Measurements from ENCODE around the gene KCNQ5. TPM values are rescaled to one million over a fixed set of nuclear protein-coding genes. Genes with fewer than 3 reads are reported as not detected.

KCNQ5 gene
- total RNA-seq, 1 experiment from 2014 or later = 0.84 TPM

DNA sequence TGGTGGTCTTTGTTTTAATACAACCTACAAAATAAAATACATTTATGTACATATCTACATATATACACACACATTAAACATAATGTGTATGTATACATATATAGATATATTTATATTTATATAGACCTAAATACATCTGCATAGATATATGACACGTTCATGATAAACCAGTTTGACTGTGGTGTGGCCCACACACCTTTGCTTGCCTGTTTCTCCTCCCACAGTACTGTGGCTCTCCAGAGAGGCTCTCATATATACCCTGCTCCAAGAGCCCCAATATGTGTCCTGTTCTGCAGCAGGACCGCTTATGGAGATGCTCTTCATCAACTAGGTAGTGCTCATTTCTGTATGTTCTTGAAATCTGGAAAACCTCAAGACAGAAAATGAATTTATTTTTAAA is 207.0 kb downstream of the KCNQ5 start:
- DNase-seq (ENCODE audit: extremely low read depth, low read depth) = no peak

- no peak for DNase-seq (ENCODE audit: extremely low read depth, low read depth)
Measured at GRCh38 chr6:72832271-72832670, 210.4 kb downstream of the KCNQ5 start.

DNA sequence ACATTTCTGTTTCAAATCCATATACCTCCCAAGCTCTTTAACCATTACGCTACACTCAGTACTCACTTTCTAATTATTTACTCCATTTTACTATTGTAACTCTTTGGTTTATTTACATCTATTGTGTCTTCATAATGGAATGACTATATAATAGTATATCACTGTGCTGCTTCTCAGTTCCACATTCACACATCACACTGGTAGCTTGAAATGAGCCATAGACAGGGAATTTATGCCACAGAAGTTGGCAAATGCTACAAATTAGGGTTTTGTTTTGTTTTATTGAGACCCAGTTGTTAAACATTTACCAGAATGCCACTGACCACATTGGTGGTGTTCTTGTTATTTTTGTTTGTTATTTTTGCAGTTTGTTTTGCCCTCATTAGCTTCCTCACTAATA is 213.9 kb downstream of the KCNQ5 start:
- no peak for DNase-seq (ENCODE audit: extremely low read depth, low read depth)

DNA sequence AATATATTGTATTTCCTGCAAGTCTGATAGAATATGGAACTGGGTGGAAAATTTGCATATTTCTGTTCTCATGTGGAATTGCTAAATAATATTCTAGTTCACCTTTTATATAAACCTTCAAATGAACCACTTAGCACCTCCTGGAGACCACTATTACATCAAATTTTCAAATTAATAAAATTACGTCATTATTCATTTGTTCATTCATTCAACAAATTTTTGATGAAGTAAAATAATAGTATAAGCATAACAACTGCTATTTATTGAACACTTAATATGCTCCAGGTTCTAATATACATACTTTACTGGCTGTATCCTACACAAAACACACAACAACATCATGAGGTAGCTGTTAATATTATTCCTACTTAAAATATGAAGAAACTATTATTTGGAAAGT is 215.1 kb downstream of the KCNQ5 start:
- no peak for DNase-seq (ENCODE audit: extremely low read depth, low read depth)

- no peak for DNase-seq (ENCODE audit: extremely low read depth, low read depth)
Measured at GRCh38 chr6:72841195-72841594, 219.3 kb downstream of the KCNQ5 start.

GRCh38 chr6:72842140-72842539 is 220.3 kb downstream of the KCNQ5 start:
- DNase-seq (ENCODE audit: extremely low read depth, low read depth) = no peak

DNA sequence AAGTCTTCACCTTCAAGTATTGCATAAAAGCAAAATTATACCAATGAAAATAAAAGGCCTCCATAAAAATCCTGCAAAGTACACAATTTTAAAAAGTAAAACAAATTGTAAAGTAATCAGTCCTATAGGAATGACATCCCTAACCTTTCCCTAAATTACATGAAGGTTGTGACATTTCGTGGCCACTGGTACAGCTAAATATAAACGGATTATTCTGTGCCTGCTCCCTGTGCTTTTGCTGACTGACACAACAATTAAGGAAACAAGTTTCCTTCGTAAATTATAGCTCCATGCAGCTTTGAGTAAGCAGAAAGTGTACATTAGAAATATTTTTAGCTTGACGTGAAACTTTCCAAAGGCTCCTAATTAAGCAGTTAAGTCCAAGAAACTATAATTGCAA is 222.8 kb downstream of the KCNQ5 start:
- no peak for DNase-seq (ENCODE audit: extremely low read depth, low read depth)

DNA sequence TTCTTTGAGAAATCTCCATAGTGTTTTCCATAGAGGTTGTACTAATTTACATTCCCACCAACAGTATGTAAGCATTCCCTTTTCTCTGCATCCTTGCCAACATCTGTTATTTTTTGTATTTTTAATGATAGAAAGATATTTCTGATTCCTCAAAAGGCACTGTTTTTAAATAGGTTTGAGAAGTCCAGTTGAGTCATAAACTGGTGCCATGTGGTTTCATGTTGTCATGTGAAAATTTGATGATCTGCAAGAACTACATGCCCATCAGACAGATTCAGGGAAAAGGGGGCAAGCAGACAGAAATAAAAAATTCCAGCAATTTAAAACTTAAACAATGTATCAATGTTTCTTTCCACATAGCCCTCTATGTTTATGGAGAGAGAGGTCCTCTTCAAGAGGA is 227.5 kb downstream of the KCNQ5 start:
- no peak for DNase-seq (ENCODE audit: extremely low read depth, low read depth)

- DNase-seq (ENCODE audit: extremely low read depth, low read depth) = no peak
Measured at GRCh38 chr6:72850040-72850439, 228.2 kb downstream of the KCNQ5 start.

DNA sequence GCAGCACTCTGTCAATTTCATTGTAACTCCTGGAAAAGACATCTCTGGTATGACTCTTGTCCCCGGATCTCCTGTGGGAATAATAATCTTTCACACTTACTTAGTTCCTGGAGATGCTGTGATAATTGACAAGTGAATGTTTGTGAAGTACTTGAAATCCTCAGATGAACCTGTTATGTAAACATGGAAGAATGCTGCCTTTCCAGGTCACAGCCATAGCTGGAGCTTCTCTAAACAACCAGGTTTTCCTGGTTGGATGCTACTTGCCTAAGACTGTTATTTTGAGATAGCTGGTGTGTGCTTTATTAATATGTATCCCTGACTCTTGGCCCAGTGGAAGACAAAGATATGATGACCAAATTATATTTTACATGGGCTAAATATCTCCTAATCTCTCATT is 228.6 kb downstream of the KCNQ5 start:
- DNase-seq (ENCODE audit: extremely low read depth, low read depth) = no peak

DNA sequence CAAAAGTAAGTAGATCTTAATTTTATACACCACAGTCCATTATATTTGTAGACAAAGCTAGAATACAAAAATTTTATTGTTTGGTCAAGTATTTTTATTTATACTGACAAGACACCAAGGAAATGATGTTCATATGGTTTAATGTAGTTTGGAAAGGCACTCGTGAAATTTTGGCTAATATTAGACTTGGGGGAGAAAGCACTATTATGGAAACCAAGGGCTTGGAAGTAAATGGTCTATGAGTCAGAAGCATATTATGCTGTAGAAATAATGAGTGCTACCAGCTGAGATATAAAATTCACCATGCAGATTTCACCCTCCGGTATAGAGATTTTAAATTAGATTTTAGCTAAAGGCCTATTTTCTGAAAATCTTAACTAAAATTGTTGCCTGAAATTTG is 233.6 kb downstream of the KCNQ5 start:
- no peak for DNase-seq (ENCODE audit: extremely low read depth, low read depth)

GRCh38 chr6:72856801-72857200 is 234.9 kb downstream of the KCNQ5 start:
- DNase-seq (ENCODE audit: extremely low read depth, low read depth) = no peak

- no peak for DNase-seq (ENCODE audit: extremely low read depth, low read depth)
Measured at GRCh38 chr6:72857791-72858585, 236.1 kb downstream of the KCNQ5 start.

- no peak for DNase-seq (ENCODE audit: extremely low read depth, low read depth)
Measured at GRCh38 chr6:72861059-72861458, 239.2 kb downstream of the KCNQ5 start.

GRCh38 chr6:72861935-72862432 is 240.1 kb downstream of the KCNQ5 start:
- DNase-seq (ENCODE audit: extremely low read depth, low read depth) = no peak

DNA sequence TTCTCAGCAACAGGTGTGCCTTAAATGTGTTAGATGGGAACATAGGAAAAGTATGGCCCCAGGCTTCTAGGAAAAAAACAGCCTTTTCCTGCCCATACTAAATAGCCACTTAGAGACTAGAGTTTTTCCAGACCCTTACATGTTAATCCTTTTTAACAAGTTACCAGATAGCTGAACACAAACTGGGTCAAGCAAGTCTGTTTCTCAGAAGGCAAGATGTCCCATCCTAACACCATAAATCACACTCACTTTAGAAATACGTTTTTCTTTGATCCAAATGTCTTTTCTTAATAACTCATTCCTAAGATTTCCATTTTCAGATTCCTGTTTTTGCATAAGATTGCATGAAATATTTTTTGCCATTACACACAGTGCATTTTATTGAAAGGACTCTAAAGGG is 241.3 kb downstream of the KCNQ5 start:
- DNase-seq (ENCODE audit: extremely low read depth, low read depth) = no peak

DNA sequence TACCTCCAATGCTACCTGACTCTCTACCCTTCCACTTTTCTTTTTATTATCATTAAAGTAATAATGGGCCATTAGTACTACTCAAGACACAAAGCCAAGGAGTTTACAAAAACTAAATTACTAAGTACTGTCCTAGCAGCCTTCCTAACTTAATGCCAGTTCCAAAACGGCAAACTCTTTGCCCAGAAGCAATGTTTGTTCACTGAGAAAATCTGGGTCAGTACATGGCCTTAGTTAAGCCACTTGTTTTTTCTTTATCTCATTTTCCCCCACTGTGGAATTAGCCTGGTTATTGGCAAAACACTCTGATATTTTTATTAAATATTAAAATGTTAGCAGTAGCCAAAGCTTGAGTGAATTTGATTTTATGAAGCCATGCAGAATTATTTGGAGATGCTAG is 242.4 kb downstream of the KCNQ5 start:
- DNase-seq (ENCODE audit: extremely low read depth, low read depth) = no peak

GRCh38 chr6:72864799-72865198 is 242.9 kb downstream of the KCNQ5 start:
- DNase-seq (ENCODE audit: extremely low read depth, low read depth) = no peak

DNA sequence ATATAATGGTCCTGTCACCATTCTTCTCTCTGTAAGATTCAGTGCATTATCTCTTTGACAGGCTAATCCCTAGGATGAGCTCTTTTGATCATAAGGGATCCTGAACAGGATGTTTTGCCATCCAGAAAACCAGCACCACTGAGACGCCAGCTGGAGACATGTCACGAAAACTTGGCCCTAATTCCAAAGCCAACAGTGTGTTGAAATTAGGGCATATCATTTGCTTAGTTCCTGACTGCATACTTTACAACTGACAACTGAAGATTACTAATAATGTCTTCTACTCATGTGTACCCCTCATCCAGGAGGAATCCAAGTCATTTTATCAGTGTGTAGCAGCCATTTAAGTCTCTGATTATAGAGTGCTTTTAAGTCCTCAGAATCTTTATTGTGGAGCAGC is 243.6 kb downstream of the KCNQ5 start:
- DNase-seq (ENCODE audit: extremely low read depth, low read depth) = no peak

GRCh38 chr6:72869621-72870020 is 247.8 kb downstream of the KCNQ5 start:
- DNase-seq (ENCODE audit: extremely low read depth, low read depth) = no peak

DNA sequence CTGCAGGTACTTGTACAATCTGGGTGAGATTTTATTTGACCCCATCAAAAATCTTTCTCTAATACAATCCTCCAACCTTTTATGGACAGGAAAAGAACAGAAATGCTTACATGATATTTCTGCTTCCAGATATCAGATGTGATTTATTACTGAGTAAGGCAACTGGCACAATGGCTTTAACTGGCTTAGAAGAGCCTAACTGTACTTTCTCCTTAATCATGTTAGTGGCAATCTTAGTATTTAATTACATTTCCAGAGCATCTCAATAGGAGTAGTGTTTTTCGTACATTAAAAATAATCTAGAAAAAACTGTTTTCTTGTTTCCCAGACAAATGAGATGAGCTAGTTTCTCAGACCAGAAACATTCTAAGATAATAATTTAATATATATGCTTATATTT is 251.6 kb downstream of the KCNQ5 start:
- DNase-seq (ENCODE audit: extremely low read depth, low read depth) = no peak

GRCh38 chr6:72876256-72876655 is 254.4 kb downstream of the KCNQ5 start:
- no peak for DNase-seq (ENCODE audit: extremely low read depth, low read depth)

DNA sequence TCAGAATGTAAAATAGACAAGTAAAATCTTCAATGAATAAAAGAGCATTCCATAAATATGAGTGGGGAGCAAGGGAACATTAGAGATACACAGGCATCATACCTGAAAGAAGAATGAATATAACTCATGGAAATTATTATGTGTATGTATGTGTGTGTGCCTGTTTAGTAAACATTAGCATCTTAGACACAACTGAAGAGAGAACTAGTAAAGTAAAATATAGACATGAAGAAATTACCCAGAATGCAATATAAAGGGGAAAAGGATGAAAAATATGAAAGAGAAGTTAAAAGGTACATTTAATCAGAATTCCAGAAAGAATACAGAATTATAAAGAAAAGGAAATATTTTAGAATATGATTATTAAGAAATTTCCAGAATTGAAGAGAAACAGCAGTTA is 264.3 kb downstream of the KCNQ5 start:
- no peak for DNase-seq (ENCODE audit: extremely low read depth, low read depth)
